Posterior vena cava (tissue), 2 donors: ENCODE results near the gene C1GALT1. TPM values are rescaled to one million over a fixed set of nuclear protein-coding genes. Genes with fewer than 3 reads are reported as not detected.

ENCODE experiments used
- DNase-seq: peaks from one replicate; pipeline ENCODE4 v3.0.0-alpha.2; 2020; ENCODE audit warnings: low spot score
- intact Hi-C, 2 donors: fragments of 100-400 bp; cut with DNase I; formaldehyde crosslinking; loops; one replicate each; pipeline versions ENCODE4 v1.14.1 to v1.14.2; 2022 to 2023
- total RNA-seq, 2 donors: library from RNA; stranded (reverse); fragmentation: NEBNext Ultra II Directional; extraction: Animal tissue kit (Norgen Biotek cat#: 25700); gene quantifications; one replicate each; pipeline ENCODE4 v1.2.1, GENCODE V29; 2021
- donor health status: DM: yes; HTN: yes; CAD: no.
- donor health status: DM: yes; HTN: yes; CAD: no.

C1GALT1 gene
- total RNA-seq, 2 donors from 2014 or later: 26.1 to 28.8 TPM

- no peak for DNase-seq
- intact Hi-C loops: no loop called here
These were observed 17.8 kb upstream of the C1GALT1 start for GRCh38 chr7:7164591-7164990.

- DNase-seq: no peak
- intact Hi-C loops: no loop called here
These were observed 17.0 kb upstream of the C1GALT1 start for GRCh38 chr7:7165372-7165771.

GRCh38 chr7:7166318-7166717 is 16.0 kb upstream of the C1GALT1 start:
- no peak for DNase-seq
- intact Hi-C loops: no loop called here

GRCh38 chr7:7169296-7169695 is 13.0 kb upstream of the C1GALT1 start:
- intact Hi-C loops: no loop called here
- DNase-seq: no peak

GRCh38 chr7:7173956-7174632 is 8.2 kb upstream of the C1GALT1 start:
- intact Hi-C loops: no loop called here
- DNase-seq: no peak

- DNase-seq: no peak
- intact Hi-C loops: no loop called here
These were observed 7.2 kb upstream of the C1GALT1 start for GRCh38 chr7:7175075-7175695.

- intact Hi-C loops: no loop called here
- DNase-seq: no peak
These were observed 5.8 kb upstream of the C1GALT1 start for GRCh38 chr7:7176406-7177043.

GRCh38 chr7:7177044-7177517 is 5.3 kb upstream of the C1GALT1 start:
- intact Hi-C loops: no loop called here
- no peak for DNase-seq

- intact Hi-C loops: no loop called here
- DNase-seq: no peak
These were observed 4.3 kb upstream of the C1GALT1 start for GRCh38 chr7:7178081-7178480.

GRCh38 chr7:7178906-7179305 is 3.4 kb upstream of the C1GALT1 start:
- intact Hi-C loops: no loop called here
- DNase-seq: no peak

GRCh38 chr7:7180725-7181449 is 1.5 kb upstream of the C1GALT1 start:
- intact Hi-C loops: no loop called here
- no peak for DNase-seq

- peak; percentile 54 for DNase-seq
- intact Hi-C loops: no loop called here
These were observed 707 bp upstream of the C1GALT1 start for GRCh38 chr7:7181519-7182155.

- peak; percentile 79 for DNase-seq
- intact Hi-C loops: no loop called here
These were observed 905 bp downstream of the C1GALT1 start for GRCh38 chr7:7183061-7183837.

- intact Hi-C loops: no loop called here
These were observed 1.6 kb downstream of the C1GALT1 start for GRCh38 chr7:7183838-7184463.

GRCh38 chr7:7185371-7185989 is 3.1 kb downstream of the C1GALT1 start:
- DNase-seq: no peak
- intact Hi-C loops: no loop called here

More at GRCh38 chr7:7183838-7184463, 1.6 kb downstream of the C1GALT1 start:
- DNase-seq: no peak

GRCh38 chr7:7188091-7188490 is 5.7 kb downstream of the C1GALT1 start:
- DNase-seq: no peak
- intact Hi-C loops: no loop called here

GRCh38 chr7:7188742-7189141 is 6.4 kb downstream of the C1GALT1 start:
- intact Hi-C loops: no loop called here
- DNase-seq: no peak

- DNase-seq: no peak
- intact Hi-C loops: loop anchor here in 1 of 2 donors (5.0 kb wide), 1 partner anchor 603 kb away; no protein-coding TSS in a partner anchor
These were observed 7.8 kb downstream of the C1GALT1 start for GRCh38 chr7:7190142-7190541.
